ENCODE measurements around the gene ANKH.

- TF ChIP-seq MAX (IDR thresholded peaks at IDR 0.05): no peak
- TF ChIP-seq CTCF (IDR thresholded peaks at IDR 0.05; ENCODE audit: low read depth, low read length, missing input control): no peak
- no peak for TF ChIP-seq HNF4A (conservative IDR thresholded peaks at IDR 0.05)
- TF ChIP-seq SP1 (IDR thresholded peaks at IDR 0.05): no peak
- TF ChIP-seq, protein P1, sequence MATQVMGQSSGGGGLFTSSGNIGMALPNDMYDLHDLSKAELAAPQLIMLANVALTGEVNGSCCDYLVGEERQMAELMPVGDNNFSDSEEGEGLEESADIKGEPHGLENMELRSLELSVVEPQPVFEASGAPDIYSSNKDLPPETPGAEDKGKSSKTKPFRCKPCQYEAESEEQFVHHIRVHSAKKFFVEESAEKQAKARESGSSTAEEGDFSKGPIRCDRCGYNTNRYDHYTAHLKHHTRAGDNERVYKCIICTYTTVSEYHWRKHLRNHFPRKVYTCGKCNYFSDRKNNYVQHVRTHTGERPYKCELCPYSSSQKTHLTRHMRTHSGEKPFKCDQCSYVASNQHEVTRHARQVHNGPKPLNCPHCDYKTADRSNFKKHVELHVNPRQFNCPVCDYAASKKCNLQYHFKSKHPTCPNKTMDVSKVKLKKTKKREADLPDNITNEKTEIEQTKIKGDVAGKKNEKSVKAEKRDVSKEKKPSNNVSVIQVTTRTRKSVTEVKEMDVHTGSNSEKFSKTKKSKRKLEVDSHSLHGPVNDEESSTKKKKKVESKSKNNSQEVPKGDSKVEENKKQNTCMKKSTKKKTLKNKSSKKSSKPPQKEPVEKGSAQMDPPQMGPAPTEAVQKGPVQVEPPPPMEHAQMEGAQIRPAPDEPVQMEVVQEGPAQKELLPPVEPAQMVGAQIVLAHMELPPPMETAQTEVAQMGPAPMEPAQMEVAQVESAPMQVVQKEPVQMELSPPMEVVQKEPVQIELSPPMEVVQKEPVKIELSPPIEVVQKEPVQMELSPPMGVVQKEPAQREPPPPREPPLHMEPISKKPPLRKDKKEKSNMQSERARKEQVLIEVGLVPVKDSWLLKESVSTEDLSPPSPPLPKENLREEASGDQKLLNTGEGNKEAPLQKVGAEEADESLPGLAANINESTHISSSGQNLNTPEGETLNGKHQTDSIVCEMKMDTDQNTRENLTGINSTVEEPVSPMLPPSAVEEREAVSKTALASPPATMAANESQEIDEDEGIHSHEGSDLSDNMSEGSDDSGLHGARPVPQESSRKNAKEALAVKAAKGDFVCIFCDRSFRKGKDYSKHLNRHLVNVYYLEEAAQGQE (IDR thresholded peaks at IDR 0.05): no peak
- TF ChIP-seq HNF4G (IDR thresholded peaks at IDR 0.05): no peak
- TF ChIP-seq RXRA (IDR thresholded peaks at IDR 0.05): no peak
- TF ChIP-seq, protein P2, sequence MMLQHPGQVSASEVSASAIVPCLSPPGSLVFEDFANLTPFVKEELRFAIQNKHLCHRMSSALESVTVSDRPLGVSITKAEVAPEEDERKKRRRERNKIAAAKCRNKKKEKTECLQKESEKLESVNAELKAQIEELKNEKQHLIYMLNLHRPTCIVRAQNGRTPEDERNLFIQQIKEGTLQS (IDR thresholded peaks at IDR 0.05): no peak
These were observed 16.8 kb downstream of the ANKH start for GRCh38 chr5:14854799-14855198.
